HCT116 (cell line): ENCODE measurements around the gene ZNF30. TPM values are rescaled to one million over a fixed set of nuclear protein-coding genes. Genes with fewer than 3 reads are reported as not detected.

Source experiments
- ATAC-seq: fragments of 200-7000 bp; cut with Tn5 transposase; 2 replicates; pipeline ENCODE4 v1.9.1; 2020; ENCODE audit warnings: mild to moderate bottlenecking, moderate library complexity
- BruUV-seq: library from RNA; stranded (reverse); fragments of 400-500 nt; replicated peaks from 2 replicates; lab custom pipeline; 2021; lab: Mats Ljungman, UMichigan
- CTCF ChIA-PET: fragments of 300-600 bp; sonication (Branson Sonifier 250); formaldehyde crosslinking; loops from one replicate; lab custom pipeline; 2021; ENCODE audit warnings: antibody characterized with exemption; lab: Charles Lee
- POLR2A ChIA-PET: fragments of 300-600, 350-600 bp; sonication (Branson Sonifier 250); formaldehyde crosslinking; loops from one replicate; lab custom pipeline; 2021; ENCODE audit warnings: antibody characterized with exemption; lab: Charles Lee
- RAD21 ChIA-PET, 2 experiments: fragments of 300-600 bp; sonication (Branson Sonifier 250); formaldehyde crosslinking; loops; one replicate each; lab custom pipeline; 2023; ENCODE audit warnings: low total read pairs in 2 of 2; ENCODE audit not compliant: uncharacterized antibody in 2 of 2, unreplicated experiment in 2 of 2, low non-redundant PET in 1 of 2; lab: Charles Lee
- DNase-seq: peaks from one replicate; pipeline ENCODE4 v3.0.0-alpha.2; 2010; ENCODE audit warnings: low read depth, low spot score
- H2AFZ ChIP-seq: fragments of 200-600 bp; shearing (Covaris generic), sonication (generic); 2 replicates; pipeline ENCODE4 v1.6.1; 2017; ENCODE audit warnings: low read depth, mixed run types, mixed read lengths, antibody characterized with exemption, low read length; ENCODE audit not compliant: poor library complexity, severe bottlenecking
- H3K27ac ChIP-seq: 2 replicates; pipeline ENCODE4 v1.5.1; 2012; ENCODE audit warnings: low read depth, low read length
- H3K27me3 ChIP-seq: fragments of 200-600 bp; sonication (generic); 2 replicates; pipeline ENCODE4 v1.6.1; 2016; ENCODE audit warnings: mixed run types, low read length, mixed read lengths; ENCODE audit not compliant: insufficient read depth
- H3K36me3 ChIP-seq, 2 experiments: fragments of 200-500 bp in 1 of 2; fragments of 200-600 bp in 1 of 2; sonication (Bioruptor generic) in 1 of 2; sonication (generic) in 1 of 2; 2 replicates each; pipeline versions ENCODE4 v1.5.1 to v1.6.1; 2014 to 2016; ENCODE audit warnings: low read length in 2 of 2, inconsistent platforms in 1 of 2, mixed read lengths in 1 of 2, mixed run types in 1 of 2; ENCODE audit not compliant: insufficient read depth in 2 of 2, control insufficient read depth in 1 of 2
- H3K4me1 ChIP-seq, 2 experiments: fragments of 200-600 bp in 1 of 2; sonication (generic) in 1 of 2; 2 replicates each; pipeline versions ENCODE4 v1.5.1 to v1.6.1; 2012 to 2017; ENCODE audit warnings: low read length in 2 of 2, inconsistent platforms in 1 of 2, mild to moderate bottlenecking in 1 of 2, mixed read lengths in 1 of 2, mixed run types in 1 of 2, moderate library complexity in 1 of 2; ENCODE audit not compliant: insufficient read depth in 2 of 2, control insufficient read depth in 1 of 2
- H3K4me2 ChIP-seq: fragments of 200-600 bp; sonication (generic); 2 replicates; pipeline ENCODE4 v1.6.1; 2017; ENCODE audit warnings: mixed run types, low read length, mixed read lengths
- H3K4me3 ChIP-seq, 2 experiments: fragments of 200-600 bp in 1 of 2; sonication (generic) in 1 of 2; replicated peaks in 1 of 2; 2 replicates each; pipeline ENCODE4 v1.5.1; 2011 to 2016; ENCODE audit warnings: low read length in 2 of 2, control low read depth in 1 of 2, low read depth in 1 of 2, mild to moderate bottlenecking in 1 of 2, mixed read lengths in 1 of 2, mixed run types in 1 of 2
- H3K79me2 ChIP-seq: fragments of 200-600 bp; sonication (generic); 2 replicates; pipeline ENCODE4 v1.6.1; 2017; ENCODE audit warnings: mild to moderate bottlenecking, mixed run types, low read length, moderate library complexity, mixed read lengths; ENCODE audit not compliant: insufficient read depth
- H3K9ac ChIP-seq: fragments of 200-600 bp; sonication (generic); 2 replicates; pipeline ENCODE4 v1.6.1; 2016; ENCODE audit warnings: low read length, mixed read lengths
- H3K9me2 ChIP-seq: fragments of 200-600 bp; sonication (generic), shearing (Covaris generic); 2 replicates; pipeline ENCODE4 v1.6.1; 2017; ENCODE audit warnings: mixed run types, mild to moderate bottlenecking, moderate library complexity; ENCODE audit not compliant: insufficient read depth
- H3K9me3 ChIP-seq, 2 experiments: fragments of 200-500 bp in 1 of 2; fragments of 200-600 bp in 1 of 2; sonication (Bioruptor generic) in 1 of 2; sonication (generic) in 1 of 2; 2 replicates each; pipeline ENCODE4 v1.6.1; 2014 to 2017; ENCODE audit warnings: low read length in 2 of 2, mixed read lengths in 2 of 2, inconsistent platforms in 1 of 2, low read depth in 1 of 2, mild to moderate bottlenecking in 1 of 2, mixed run types in 1 of 2, moderate library complexity in 1 of 2; ENCODE audit not compliant: control insufficient read depth in 1 of 2, insufficient read depth in 1 of 2
- H4K20me1 ChIP-seq: fragments of 200-600 bp; sonication (generic), shearing (Covaris generic); 2 replicates; pipeline ENCODE4 v1.6.1; 2017; ENCODE audit warnings: mixed run types, mild to moderate bottlenecking, moderate library complexity; ENCODE audit not compliant: insufficient read depth
- CBX3 ChIP-seq: IDR thresholded peaks from 2 replicates; pipeline ENCODE4 v1.6.1; 2012; ENCODE audit warnings: low read depth
- CEBPB ChIP-seq: IDR thresholded peaks from 2 replicates; pipeline ENCODE4 v1.6.1; 2012; ENCODE audit warnings: low read depth
- CTCF ChIP-seq, 3 experiments: fragments of 200-600 bp in 1 of 3; sonication (generic) in 1 of 3; IDR thresholded peaks in 2 of 3; conservative IDR thresholded peaks in 1 of 3; 2 replicates each; pipeline ENCODE4 v1.5.1; 2012 to 2017; ENCODE audit warnings: low read depth in 2 of 3, low read length in 2 of 3, antibody characterized with exemption in 1 of 3, borderline replicate concordance in 1 of 3, control low read depth in 1 of 3, mild to moderate bottlenecking in 1 of 3, mixed read lengths in 1 of 3, mixed run types in 1 of 3, moderate library complexity in 1 of 3; ENCODE audit not compliant: insufficient read depth in 1 of 3
- EGR1 ChIP-seq: IDR thresholded peaks from 2 replicates; pipeline ENCODE4 v1.6.1; 2012; ENCODE audit warnings: low read depth
- FOSL1 ChIP-seq: IDR thresholded peaks from 2 replicates; pipeline ENCODE4 v1.6.1; 2012; ENCODE audit warnings: low read depth
- JUND ChIP-seq: IDR thresholded peaks from 2 replicates; pipeline ENCODE4 v1.6.1; 2012
- REST ChIP-seq: IDR thresholded peaks from 2 replicates; pipeline ENCODE4 v1.6.1; 2012; ENCODE audit warnings: low read depth
- SIN3A ChIP-seq: IDR thresholded peaks from 2 replicates; pipeline ENCODE4 v1.6.1; 2012; ENCODE audit warnings: low read depth
- SP1 ChIP-seq: IDR thresholded peaks from 2 replicates; pipeline ENCODE4 v1.6.1; 2012; ENCODE audit warnings: low read depth
- SRF ChIP-seq: IDR thresholded peaks from 2 replicates; pipeline ENCODE4 v1.6.1; 2012; ENCODE audit warnings: low read depth
- TCF7L2 ChIP-seq: IDR thresholded peaks from 2 replicates; pipeline ENCODE4 v1.7.0; 2011; ENCODE audit warnings: borderline replicate concordance, inconsistent platforms; ENCODE audit not compliant: insufficient read depth, insufficient read length; ENCODE audit errors: extremely low read depth
- YY1 ChIP-seq: IDR thresholded peaks from 2 replicates; pipeline ENCODE4 v1.6.1; 2011; ENCODE audit warnings: low read length, low read depth, moderate library complexity, mild to moderate bottlenecking; ENCODE audit not compliant: insufficient replicate concordance; ENCODE audit errors: extremely low read depth
- ZBTB33 ChIP-seq: IDR thresholded peaks from 2 replicates; pipeline ENCODE4 v1.6.1; 2011; ENCODE audit warnings: mild to moderate bottlenecking, low read length, moderate library complexity; ENCODE audit not compliant: insufficient replicate concordance; ENCODE audit errors: extremely low read depth
- ZNF274 ChIP-seq: fragments of 200-500 bp; sonication (Bioruptor generic); IDR thresholded peaks from 2 replicates; pipeline ENCODE4 v1.6.1; 2014; ENCODE audit warnings: mild to moderate bottlenecking, low read depth, low read length, inconsistent platforms
- intact Hi-C: fragments of 100-400 bp; cut with micrococcal nuclease; formaldehyde crosslinking; loops from 2 replicates; pipeline ENCODE4 v1.10.0; 2022
- total RNA-seq: library from RNA; stranded (reverse); gene quantifications from one replicate; pipeline ENCODE4 v1.2.1, GENCODE V29; 2021; ENCODE audit not compliant: unreplicated experiment

The ZNF30 gene
- total RNA-seq, 1 experiment from 2014 or later, result 4.1 TPM

- Histone ChIP-seq H3K79me2 (no peaks in the 10 kb centered on the region), H3K27me3 (no peaks in the 10 kb centered on the region), H3K36me3 (no peaks in the 10 kb centered on the region), H3K9ac (no peak overlapping the region), H3K4me1 (no peaks in the 10 kb centered on the region), H3K4me2 (no peak overlapping the region), H3K9me3 (peaks cover 0 to 3% of the 10 kb centered on the region in 2 experiments; a peak in 2 of 4 replicates), H4K20me1 (no peaks in the 10 kb centered on the region), H3K27ac (no peak overlapping the region), H3K4me3 (no peak overlapping the region), H3K9me2 (no peaks in the 10 kb centered on the region; the same call in 1 of the 2 replicates), H2AFZ (no peak overlapping the region)
- RAD21 ChIA-PET, result no interaction called here
- CTCF ChIA-PET, result no interaction called here
- POLR2A ChIA-PET, result no interaction called here
- BruUV-seq, result no TSS peak
- DNase-seq (no peak), ATAC-seq (no peak)
- intact Hi-C loops, result no loop called here
- TF ChIP-seq CEBPB (no peak), FOSL1 (no peak), ZBTB33 (no peak), YY1 (no peak), SIN3A (no peak), JUND (no peak), TCF7L2 (no peak), CBX3 (no peak), SRF (no peak), REST (no peak), ZNF274 (no peak), EGR1 (no peak), CTCF (IDR thresholded peaks at IDR 0.05 in 2 of 3, conservative IDR thresholded peaks at IDR 0.05 in 1 of 3; ENCODE audit: borderline replicate concordance in 1 of 3, insufficient read depth in 1 of 3, low read depth in 2 of 3, low read length in 2 of 3) (no peak), SP1 (no peak)
Observed at GRCh38 chr19:34982275-34982674, 55.6 kb downstream of the ZNF30 start.
